Mesothelial cell of epicardium (in vitro differentiated cells): ENCODE measurements around the gene LRP2BP. TPM values are rescaled to one million over a fixed set of nuclear protein-coding genes. Genes with fewer than 3 reads are reported as not detected.
"Not testable (repeated sequence)": the region's sequence is repeated elsewhere in the genome, so short reads cannot be mapped to it uniquely, and the experiment has no call there.

Source experiments
- DNase-seq, 2 experiments: peaks; one replicate each; pipeline ENCODE4 v3.0.0; 2021; ENCODE audit warnings: low spot score in 2 of 2; ENCODE audit not compliant: unreplicated experiment in 2 of 2
- H3K27ac Mint-ChIP-seq: 2 replicates; pipeline ENCODE4 v1.8.0; 2021; ENCODE audit warnings: mixed read lengths
- H3K27me3 Mint-ChIP-seq: 2 replicates; pipeline ENCODE4 v1.8.0; 2021; ENCODE audit warnings: low read depth, mixed read lengths
- H3K36me3 Mint-ChIP-seq: 2 replicates; pipeline ENCODE4 v1.8.0; 2021; ENCODE audit warnings: mixed read lengths
- H3K4me1 Mint-ChIP-seq: 2 replicates; pipeline ENCODE4 v1.8.0; 2021; ENCODE audit warnings: mixed read lengths
- H3K4me3 Mint-ChIP-seq: 2 replicates; pipeline ENCODE4 v1.8.0; 2021; ENCODE audit warnings: mild to moderate bottlenecking, moderate library complexity, mixed read lengths
- H3K9me3 Mint-ChIP-seq: 2 replicates; pipeline ENCODE4 v1.8.0; 2021; ENCODE audit warnings: mixed read lengths
- total RNA-seq: library from RNA; stranded (reverse); gene quantifications from 3 replicates; pipeline ENCODE4 v1.2.1, GENCODE V29; 2021
- TF ChIP-seq, protein P1 (sequence below): fragments of 200-600 bp; sonication (generic); IDR thresholded peaks from one replicate; pipeline ENCODE4 v1.5.0; 2021; ENCODE audit warnings: antibody characterized with exemption; ENCODE audit not compliant: unreplicated experiment

Gene LRP2BP
- total RNA-seq, 1 donor from 2014 or later = 1.6 TPM

DNA sequence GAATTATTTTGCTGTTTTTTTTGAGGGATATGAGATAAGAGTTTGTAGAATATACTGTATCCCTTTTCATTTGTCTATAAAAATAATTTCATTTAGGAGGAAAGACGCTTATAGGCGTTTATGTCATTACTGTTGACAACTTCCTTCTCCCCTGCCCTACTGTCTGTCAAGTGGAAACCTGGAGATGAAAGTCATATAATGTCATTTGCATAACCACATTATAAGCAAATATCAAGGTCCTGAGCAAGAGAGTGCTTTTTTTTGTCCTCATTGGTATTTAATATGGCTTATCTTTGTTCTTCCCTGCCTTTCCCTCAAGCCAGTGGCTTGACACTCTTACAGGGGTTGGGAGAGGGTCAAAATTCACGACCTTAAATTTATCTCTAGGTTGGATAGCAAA, 55.8 kb downstream of the LRP2BP start:
- Mint-ChIP-seq H3K27me3 (no peaks in the 10 kb centered on the region), H3K4me3 (no peak overlapping the region), H3K36me3 (peaks cover 24% of the 10 kb centered on the region), H3K27ac (no peak overlapping the region), H3K9me3 (peaks cover 21% of the 10 kb centered on the region), H3K4me1 (peaks cover 14% of the 10 kb centered on the region)
- TF ChIP-seq, protein P1, sequence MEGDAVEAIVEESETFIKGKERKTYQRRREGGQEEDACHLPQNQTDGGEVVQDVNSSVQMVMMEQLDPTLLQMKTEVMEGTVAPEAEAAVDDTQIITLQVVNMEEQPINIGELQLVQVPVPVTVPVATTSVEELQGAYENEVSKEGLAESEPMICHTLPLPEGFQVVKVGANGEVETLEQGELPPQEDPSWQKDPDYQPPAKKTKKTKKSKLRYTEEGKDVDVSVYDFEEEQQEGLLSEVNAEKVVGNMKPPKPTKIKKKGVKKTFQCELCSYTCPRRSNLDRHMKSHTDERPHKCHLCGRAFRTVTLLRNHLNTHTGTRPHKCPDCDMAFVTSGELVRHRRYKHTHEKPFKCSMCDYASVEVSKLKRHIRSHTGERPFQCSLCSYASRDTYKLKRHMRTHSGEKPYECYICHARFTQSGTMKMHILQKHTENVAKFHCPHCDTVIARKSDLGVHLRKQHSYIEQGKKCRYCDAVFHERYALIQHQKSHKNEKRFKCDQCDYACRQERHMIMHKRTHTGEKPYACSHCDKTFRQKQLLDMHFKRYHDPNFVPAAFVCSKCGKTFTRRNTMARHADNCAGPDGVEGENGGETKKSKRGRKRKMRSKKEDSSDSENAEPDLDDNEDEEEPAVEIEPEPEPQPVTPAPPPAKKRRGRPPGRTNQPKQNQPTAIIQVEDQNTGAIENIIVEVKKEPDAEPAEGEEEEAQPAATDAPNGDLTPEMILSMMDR = no peak
- no peak for DNase-seq

DNA sequence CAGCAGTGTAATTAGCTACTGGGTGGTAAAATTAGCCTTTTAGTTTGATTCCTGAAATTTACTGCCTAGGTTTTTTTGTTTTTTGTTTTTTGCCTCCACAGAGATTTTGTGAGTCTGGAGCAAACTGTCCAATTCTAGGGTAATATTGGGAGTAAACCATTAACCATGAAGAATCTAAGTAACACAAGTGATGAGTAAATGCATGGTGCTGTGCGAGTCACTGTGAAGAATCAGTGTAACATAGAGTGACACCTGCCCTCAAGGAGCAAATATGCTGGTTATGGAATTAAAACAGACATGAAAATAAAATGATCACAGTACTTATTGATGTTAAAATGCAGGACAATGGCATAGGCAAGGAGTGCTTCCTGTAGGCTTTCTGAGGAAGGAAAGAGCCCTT, 60.1 kb downstream of the LRP2BP start:
- H3K4me1 Mint-ChIP-seq = no peaks in the 10 kb centered on the region
- DNase-seq = no peak
- peaks cover 17% of the 10 kb centered on the region for H3K36me3 Mint-ChIP-seq
- peaks cover 21% of the 10 kb centered on the region for H3K9me3 Mint-ChIP-seq
- TF ChIP-seq, protein P1 = no peak
- no peak overlapping the region for H3K27ac Mint-ChIP-seq
- H3K4me3 Mint-ChIP-seq = no peak overlapping the region
- no peaks in the 10 kb centered on the region for H3K27me3 Mint-ChIP-seq

DNA sequence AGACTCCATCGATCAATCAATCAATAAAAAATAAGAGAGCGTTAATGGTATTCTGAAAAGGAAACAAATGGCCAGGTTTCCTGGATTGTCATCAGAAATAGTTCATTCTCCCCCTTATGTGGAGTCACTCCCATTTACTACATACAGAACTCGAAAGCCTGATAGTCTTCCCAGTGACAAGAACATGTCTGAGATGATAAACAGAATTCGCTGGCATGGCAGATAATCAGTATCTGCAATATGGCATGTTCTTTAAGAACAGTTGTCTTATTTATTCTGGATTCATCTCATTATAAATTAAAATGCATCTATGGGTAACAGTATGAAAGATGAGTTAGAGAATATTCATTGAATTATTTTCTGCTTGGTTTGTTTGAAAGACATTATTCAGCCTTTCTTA, 61.4 kb downstream of the LRP2BP start:
- no peak for DNase-seq
- no peak overlapping the region for H3K4me3 Mint-ChIP-seq
- H3K36me3 Mint-ChIP-seq = peaks cover 26% of the 10 kb centered on the region
- H3K9me3 Mint-ChIP-seq = peaks cover 29% of the 10 kb centered on the region
- H3K27me3 Mint-ChIP-seq = no peaks in the 10 kb centered on the region
- TF ChIP-seq, protein P1 = no peak
- H3K27ac Mint-ChIP-seq = no peak overlapping the region
- no peaks in the 10 kb centered on the region for H3K4me1 Mint-ChIP-seq

DNA sequence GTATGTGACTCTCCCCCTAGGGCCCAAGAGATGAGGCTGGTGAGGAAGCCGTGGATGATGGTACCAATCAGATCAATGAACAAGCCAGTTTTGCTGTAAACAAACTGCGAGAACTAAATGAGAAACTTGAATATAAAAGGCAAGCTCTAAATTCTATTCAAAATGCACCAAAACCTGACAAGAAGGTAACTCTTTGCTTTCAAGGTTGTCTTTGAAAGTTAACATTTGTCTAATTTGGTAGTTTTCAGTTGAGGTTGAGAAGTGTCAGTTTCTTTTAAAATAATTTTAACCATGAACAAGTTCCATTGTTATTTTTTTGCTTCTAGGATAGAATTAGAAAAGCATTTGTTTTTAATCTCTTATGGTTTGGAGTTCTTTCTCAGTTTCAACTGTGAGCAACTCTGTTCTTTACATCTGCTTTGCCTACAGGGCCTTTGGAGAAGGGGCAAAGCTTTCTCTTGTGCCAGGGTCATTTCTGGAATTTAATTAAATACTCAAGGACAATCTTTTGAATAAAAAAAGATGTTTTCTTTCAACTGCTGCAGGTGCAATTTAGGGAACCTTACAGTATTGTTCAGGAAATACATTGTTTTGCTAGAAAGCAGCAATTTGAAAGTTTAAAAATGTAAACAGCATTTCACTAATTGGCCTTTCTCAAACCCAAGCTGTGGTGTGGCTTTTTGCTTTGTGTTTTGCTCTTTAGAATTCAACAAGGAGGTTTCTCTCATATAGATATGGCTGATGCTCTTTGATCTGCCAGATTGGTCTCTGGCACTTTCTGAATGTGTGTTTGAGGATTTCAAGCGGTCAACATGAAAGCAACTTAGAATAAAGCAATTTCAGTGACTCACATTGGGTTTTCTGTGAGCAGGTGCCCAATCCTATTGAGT, 62.9 kb downstream of the LRP2BP start:
- H3K36me3 Mint-ChIP-seq = peaks cover 31% of the 10 kb centered on the region
- no peak overlapping the region for H3K4me3 Mint-ChIP-seq
- TF ChIP-seq, protein P1 = no peak
- H3K4me1 Mint-ChIP-seq = no peaks in the 10 kb centered on the region
- peaks cover 33% of the 10 kb centered on the region for H3K9me3 Mint-ChIP-seq
- H3K27me3 Mint-ChIP-seq = no peaks in the 10 kb centered on the region
- no peak overlapping the region for H3K27ac Mint-ChIP-seq
- DNase-seq = no peak

DNA sequence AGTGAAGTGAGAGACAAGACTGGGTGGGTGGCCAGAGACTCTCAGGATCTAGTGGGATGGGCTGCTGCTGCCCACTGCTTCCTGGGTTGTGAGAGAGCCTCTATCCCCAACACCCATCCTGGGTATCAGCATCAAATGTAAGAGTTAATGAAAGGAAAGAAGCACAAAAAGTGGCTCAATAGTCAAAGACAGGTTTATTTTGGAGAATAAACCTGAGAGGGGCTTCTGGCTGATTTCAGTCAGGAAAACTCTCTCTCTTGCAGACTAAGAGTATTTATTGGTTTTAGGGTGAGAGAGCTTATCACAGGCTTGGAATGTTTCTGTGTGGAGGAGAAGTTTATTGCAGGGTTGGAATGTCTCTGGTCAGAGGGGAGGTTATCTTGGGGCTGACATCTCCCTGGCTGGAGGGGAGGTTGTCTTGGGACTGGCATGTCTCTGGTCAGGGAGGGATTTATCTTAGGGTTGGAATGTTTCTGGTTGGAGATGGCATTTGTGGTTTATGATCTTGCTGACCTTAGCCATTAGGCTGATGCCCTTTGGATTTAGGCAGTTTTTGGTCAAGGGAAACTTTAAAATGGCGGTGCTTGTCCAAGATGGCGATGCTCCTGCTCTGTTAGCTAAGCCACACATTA, 65.7 kb downstream of the LRP2BP start:
- not testable (repeated sequence) for H3K27ac Mint-ChIP-seq, H3K4me3 Mint-ChIP-seq, H3K27me3 Mint-ChIP-seq, DNase-seq
- Mint-ChIP-seq H3K36me3 (peaks cover 24% of the 10 kb centered on the region), H3K4me1 (peaks cover 11% of the 10 kb centered on the region), H3K9me3 (peaks cover 22% of the 10 kb centered on the region)

DNA sequence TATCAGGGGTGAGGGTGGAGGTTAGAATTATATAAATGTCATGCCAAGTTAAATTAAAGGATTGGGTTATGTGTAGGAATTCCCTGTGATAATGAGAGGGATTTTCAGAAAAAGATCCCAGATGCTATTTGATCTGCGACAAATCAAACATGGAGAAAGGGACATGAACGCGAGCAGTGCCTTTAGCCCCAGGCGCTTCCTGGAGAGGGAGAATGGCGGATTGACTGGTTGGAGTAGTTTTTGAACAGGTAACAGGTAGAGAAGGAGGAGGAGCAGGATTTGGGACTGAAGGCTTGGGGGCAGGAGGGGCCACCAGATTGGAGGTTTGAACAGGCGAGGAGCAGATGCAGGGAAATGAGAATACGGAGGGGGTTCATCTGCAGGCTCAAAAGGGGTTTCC, 67.1 kb downstream of the LRP2BP start:
- DNase-seq = no peak
- TF ChIP-seq, protein P1 = no peak
- no peak overlapping the region for H3K4me3 Mint-ChIP-seq
- H3K27ac Mint-ChIP-seq = no peak overlapping the region
- H3K27me3 Mint-ChIP-seq = no peaks in the 10 kb centered on the region
- peaks cover 20% of the 10 kb centered on the region for H3K4me1 Mint-ChIP-seq
- H3K9me3 Mint-ChIP-seq = peaks cover 34% of the 10 kb centered on the region
- peaks cover 35% of the 10 kb centered on the region for H3K36me3 Mint-ChIP-seq

DNA sequence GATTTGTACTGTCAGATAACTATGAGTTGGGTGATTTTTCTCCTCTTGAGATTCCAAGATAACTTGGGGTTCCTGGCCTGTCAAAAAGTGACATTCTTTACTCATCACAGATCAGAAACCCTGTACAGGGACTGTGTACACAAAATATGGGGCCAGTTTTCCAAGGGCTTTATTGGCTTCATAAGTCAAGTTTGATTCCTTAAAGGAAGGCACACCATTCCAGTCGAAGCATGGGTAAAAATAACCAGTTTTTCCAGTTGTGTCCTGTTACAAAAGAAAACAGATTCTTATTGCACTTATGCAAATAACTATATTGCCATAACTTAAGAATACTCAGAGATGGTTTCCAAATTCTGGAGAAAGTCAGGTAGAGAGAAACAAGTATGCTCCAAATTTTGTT, 70.0 kb downstream of the LRP2BP start:
- H3K9me3 Mint-ChIP-seq = peaks cover 43% of the 10 kb centered on the region

DNA sequence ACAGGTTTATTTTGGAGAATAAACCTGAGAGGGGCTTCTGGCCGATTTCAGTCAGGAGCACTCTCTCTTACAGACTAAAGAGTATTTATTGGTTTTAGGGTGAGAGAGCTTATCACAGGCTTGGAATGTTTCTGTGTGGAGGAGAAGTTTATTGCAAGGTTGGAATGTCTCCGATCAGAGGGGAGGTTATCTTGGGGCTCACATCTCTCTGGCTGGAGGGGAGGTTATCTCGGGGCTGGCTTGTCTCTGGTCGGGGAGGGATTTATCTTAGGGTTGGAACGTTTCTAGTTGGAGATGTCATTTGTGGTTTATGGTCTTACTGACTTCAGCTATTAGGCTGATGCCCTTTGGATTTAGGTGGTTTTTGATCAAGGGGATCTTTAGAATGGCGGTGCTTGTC, 71.4 kb downstream of the LRP2BP start:
- H3K9me3 Mint-ChIP-seq = peaks cover 40% of the 10 kb centered on the region
- H3K36me3 Mint-ChIP-seq = peaks cover 44% of the 10 kb centered on the region
- H3K27me3 Mint-ChIP-seq, H3K4me3 Mint-ChIP-seq, DNase-seq: not testable (repeated sequence)
- peak overlapping the region; percentile 14 for H3K27ac Mint-ChIP-seq
- peaks cover 20% of the 10 kb centered on the region for H3K4me1 Mint-ChIP-seq

More for the DNA sequence above, 70.0 kb downstream of the LRP2BP start:
- peaks cover 20% of the 10 kb centered on the region for H3K4me1 Mint-ChIP-seq
- H3K36me3 Mint-ChIP-seq = peaks cover 49% of the 10 kb centered on the region
- not testable (repeated sequence) for H3K27me3 Mint-ChIP-seq, DNase-seq, H3K4me3 Mint-ChIP-seq
- peak overlapping the region; percentile 78 for H3K27ac Mint-ChIP-seq
